Activated T-cell treated with anti-CD3 and anti-CD28 coated beads, Interleukin-2, amount 50 U/mL, for 48 hours (primary cell): ENCODE results near the gene OSM.

Source experiments
- DNase-seq, 2 experiments: peaks; one replicate each; pipeline ENCODE4 v3.0.0-alpha.2; 2020

Gene OSM

DNA sequence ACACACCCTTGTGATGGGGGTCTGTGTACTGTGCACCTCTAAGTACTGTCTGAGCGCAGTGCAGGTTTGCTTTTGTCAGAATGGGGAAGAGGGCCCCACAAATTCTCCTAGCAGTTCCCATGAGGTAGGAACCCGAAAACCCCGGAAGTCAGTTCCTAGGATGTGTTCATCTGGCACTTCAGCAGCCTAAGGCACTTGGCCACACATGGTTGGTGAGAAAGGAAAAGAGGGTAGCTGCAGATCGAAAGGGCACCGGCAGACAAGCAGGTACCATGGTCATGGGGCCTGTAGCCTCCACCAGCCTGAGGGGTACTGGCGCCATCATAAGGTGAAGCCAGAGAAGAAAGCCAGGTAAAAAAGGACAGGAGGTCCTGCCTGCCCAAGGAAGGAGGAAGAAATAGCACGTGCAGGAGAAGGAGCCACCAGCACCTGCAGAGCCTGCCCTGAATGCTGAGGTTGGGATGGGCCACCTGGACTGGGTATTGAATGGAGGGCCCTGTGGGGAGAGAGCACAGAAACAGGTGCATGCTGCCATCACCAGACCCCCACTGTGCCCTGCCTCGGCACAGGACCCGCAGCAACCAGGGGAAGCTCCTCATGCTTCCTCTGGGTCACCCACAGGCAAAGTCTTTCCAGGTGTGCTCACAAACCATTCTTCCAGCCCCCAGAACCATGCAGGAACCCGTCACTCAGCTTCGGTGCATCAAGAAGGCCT is 30.8 kb upstream of the OSM start:
- no peak for DNase-seq

DNA sequence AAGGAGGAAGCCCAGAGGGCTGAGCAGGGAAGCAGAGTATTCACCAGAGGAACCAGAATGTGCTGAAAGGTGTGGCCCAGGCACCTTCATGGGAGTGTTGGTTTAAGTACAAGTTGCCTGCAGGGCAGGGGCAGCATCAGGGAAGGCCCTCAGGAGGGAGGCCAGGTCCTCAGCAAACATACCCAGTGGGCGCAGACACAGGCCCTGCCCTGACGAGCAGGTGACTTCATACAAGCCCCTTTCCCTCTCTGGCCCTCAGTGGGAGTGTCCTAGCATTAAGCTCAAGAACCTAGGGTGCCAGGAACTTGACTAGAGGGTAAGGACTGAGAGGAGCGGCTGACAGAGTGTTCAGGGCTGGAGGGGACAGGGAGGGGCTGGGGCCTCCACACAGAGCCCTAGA is 30.2 kb upstream of the OSM start:
- no peak for DNase-seq

DNA sequence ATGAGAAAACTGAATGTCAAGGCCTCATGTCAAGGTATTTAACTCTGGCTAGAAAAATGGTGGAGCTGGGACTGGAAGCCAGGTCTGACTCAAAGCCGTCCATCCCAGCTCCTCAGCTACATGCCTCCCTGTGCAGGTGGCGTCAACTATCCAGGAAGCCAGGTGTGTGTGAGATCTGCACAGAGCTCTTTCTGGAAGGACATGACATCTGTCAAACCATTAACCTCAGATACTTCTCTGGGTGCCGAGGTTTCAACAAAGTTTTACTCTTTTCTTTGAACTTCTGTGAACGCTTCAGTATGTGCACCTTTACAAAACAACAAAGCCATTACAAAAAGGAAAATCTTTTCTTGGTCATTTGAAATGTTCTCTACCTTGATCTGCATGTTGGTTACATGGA is 29.7 kb upstream of the OSM start:
- DNase-seq: no peak

DNA sequence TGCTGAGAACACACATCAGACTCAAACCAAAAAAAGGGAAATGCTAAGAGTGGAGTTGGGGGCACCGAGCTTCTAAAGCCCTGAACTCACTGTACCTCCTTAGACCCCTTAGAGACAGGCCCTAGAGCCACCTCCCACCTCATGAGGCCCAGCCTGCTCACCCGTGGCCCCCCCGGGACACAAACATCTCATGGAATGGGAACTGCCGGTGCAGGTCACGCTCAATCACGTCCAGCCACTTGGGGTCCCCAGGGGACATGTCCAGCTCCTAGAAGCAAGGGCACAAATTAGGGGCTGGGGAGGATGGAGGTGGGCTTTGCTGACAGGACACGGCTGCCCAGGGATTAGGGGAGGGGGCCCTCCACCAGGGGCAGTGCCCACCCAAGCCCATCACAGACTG is 28.9 kb upstream of the OSM start:
- no peak for DNase-seq

DNA sequence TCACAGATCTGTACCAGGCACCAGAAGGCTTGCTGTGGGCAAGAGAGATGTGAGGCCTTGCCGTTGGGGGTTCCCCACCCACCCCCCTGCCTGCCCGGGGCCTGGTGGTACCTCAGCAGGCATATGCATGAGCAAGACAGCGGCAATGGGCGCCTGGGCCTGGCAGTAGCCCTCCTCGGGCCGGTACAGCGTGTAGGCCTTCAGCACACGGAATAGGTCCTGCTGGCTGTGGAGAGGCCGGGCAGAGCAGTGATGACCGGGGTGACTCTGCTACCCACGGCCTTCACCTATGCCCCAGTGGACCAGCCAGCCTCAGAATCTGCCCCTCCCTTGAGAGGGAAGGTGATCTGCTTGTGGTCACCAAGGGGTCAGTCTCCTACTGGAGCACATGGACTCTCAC is 28.2 kb upstream of the OSM start:
- no peak for DNase-seq

DNA sequence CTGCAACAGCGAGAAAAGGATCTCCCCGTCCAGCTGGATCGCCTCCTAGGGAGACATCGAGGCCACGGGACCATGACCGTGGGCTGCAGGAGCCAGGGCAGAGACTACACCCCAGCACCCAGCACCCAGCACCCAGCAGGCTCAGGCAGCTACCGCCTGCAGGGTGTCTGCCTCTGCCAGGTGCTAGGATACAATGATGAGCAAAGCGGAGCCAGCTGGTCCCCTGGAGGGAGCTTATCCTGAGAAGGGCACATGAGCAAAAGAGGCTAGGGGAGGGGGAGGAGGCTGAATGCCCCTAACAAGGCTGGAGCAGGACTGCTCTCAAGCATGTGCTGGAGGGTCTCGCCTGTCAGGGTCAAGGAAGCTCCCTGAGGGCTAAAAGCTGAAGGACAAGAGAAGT is 27.4 kb upstream of the OSM start:
- DNase-seq: no peak

GRCh38 chr22:30293026-30293425 is 26.4 kb upstream of the OSM start:
- no peak for DNase-seq

GRCh38 chr22:30292069-30292970 is 25.7 kb upstream of the OSM start:
- no peak for DNase-seq

GRCh38 chr22:30291058-30291892 is 24.6 kb upstream of the OSM start:
- no peak for DNase-seq

DNA sequence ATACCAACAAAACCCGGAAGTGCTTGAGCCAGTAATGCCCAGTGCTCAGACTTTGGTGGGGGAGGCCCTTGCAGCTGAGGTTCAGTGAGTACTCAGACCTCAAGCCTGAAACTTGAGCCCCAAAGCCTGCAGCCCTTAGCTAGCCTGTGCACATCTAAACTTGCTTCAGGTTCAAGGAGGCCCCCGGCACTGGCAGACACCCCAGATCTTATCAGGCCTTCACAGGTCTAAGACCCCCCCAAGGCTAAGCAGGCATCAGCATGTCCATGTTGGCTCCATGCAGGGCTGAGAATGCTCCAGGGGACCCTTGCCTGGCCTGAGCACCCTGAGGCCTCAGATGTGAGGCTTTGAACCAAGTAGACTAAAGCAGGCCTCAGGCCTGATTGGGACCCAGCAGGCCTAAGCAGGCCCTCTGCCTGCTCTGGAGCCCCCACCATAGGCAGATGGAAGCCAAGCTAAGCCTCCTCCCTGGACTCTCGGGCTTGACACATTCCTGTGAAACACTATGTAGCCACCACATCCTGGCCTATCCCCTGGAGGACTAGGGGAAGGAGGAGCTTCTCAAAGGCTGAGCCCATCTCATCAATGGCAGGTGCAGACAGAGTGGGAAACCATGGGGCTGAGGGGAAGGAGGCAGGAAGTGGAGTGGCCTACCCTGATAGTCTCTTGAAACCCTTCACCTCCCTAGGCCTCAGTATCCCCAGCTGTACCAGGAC is 23.8 kb upstream of the OSM start:
- no peak for DNase-seq

DNA sequence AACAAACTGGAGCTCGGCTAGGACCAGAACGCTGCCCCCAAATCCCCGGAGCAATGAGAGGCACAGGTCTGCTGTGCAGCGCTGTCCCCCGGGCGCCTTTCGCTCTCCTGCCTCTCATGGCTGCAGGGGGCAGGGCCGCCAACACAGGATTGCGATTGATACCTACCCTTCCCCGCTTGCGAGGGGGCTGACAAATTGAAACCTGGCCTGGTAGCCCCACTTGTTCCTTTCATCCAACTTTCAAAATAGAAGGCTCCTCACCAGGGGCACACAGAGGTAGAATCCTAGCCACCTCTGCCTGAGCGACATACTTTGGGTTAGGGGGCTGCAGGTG is 23.3 kb upstream of the OSM start:
- no peak for DNase-seq

DNA sequence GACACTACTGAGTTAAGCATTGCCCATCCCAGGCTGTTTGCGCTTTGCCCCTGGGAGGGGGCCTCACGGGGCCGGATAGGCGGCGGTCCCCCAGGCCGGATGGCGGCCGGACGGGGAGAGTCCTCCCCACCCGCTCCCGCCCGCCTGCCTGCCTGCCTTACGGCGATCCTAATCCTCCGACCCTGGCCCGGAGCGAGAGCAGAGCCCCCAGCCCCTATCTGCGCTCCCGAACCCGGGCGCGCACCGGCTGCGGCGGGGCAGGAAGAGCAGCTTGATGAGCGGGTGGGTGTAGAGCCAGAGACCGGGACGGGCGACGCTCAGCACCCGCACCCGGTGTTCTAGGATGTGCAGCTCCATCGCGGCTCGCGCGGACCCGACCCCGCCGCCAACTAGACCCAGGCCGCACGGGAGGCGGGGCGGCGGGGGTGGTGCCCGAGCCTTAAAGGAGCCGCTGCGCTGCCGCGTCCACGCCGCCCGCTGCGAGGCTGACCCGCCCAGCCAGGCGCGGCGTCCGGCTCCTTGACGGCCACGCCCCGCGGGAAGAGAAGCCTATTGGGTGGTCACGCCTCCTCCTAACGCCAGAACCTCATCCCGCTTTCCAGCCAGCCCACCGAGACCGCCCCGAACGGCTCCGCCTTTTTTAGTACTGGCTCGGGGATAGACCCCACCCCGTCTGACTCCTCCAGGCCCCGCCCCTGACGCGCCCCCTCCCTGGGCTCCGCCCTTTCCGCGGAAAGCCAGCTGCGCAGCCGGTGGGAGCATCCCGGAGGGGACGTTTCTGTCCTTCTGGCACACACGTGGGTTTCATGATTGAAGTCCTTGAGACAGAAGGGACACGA is 22.7 kb upstream of the OSM start, which contains the start of gene CASTOR1:
Gene CASTOR1, minus strand, starts transcription at position 365 of the 839 bp plus-strand sequence. Its CDS starts 8 bp downstream, at position 357.
- DNase-seq: peak; percentile 94 to 95

DNA sequence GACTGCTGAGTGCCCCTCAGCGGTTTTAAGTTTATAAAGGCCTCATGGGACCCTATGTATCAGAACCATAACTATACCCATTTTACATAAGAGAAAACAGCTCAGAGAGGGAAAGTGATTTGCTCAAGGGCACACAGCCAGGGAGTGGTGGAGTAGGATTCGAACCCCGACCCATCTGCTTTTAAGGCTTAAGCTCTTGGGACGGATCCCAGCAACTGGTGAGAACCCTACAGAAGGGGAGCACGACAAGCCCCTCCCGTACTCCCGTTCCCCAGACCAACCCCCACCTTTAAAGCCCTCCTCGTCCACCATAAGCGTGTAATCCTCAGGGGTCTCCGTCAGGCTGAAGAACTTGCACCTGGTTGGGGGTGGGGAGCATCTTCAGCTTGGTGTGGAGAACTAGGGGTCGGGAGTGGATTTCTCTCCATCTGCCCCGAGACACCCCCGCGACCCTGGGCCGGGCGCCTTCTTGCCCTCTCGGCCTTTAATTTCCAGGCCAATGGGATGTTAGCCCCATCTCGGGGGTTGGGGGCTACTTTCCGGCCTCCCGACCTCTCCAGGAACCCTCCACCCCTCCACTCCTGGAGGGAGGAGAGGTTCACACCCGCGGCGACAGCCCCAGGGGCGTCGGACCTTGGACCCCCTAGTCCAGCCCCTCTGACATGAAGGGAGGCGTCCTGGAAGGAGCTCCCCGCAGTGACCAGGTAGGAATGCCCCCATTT is 21.9 kb upstream of the OSM start:
- DNase-seq: no peak

GRCh38 chr22:30287648-30288418 is 21.2 kb upstream of the OSM start:
- peak; percentile 94 for DNase-seq

- peak; percentile 93 to 95 for DNase-seq
Observed at GRCh38 chr22:30286813-30287647, 20.4 kb upstream of the OSM start.

DNA sequence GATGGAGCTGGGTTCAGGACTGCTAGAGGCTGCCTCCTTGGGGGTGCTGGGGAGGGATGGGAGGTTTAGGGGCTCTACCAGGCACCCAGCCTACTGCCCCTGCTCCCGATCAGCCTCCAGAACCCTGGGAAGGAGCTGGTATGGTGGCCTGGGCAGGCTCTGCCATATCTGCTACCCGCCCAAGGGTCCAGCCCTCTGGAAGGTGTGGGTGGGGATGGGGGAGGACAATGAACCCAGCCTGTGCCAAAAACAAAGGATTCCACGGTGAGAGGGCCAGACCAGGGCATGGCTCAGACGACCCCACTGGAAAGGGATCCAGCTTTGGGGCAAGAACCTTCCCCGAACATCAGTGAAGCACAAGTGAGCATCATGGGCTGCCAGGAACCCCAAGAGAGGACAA is 19.7 kb upstream of the OSM start:
- no peak for DNase-seq

DNA sequence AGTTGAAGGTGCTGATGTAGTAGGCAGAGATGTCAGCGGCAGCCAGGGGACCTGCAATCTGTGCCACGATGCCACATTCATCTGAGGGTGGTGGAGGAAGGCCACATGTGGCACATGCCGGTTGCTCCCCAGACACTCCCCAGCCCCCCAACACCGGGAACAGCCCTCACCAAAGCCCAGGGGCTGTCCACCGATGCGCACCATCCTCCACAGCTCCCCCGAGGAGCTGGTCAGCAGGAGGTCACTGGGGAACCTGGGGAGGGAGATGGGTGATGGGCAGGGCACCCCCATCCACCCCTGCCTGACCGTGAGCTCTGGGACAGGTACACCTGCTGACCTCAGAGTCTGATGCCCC is 19.2 kb upstream of the OSM start:
- no peak for DNase-seq

GRCh38 chr22:30285176-30285845 is 18.7 kb upstream of the OSM start:
- no peak for DNase-seq

DNA sequence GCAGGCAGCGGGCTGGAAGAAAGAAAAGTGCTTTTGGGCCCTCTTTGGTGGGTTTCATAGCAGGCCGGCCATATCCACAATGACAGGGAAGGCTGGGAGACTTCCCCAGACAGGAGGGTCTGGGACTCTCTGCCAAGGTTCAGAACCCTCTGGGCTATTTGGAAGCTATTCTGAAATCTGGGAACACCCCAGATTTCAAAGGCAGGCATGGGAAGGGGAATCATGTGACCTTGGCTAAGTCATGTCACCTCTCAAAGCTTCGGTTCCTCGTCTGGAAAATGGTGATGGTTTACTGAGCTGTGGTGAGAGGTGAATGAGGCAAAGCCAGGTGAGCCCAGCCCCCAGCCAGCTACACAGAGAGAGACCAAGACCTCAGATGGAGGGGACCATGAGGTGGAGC is 18.0 kb upstream of the OSM start:
- DNase-seq: no peak
